ENCODE data around the gene ZBP1. TPM values are rescaled to one million over a fixed set of nuclear protein-coding genes. Genes with fewer than 3 reads are reported as not detected.

The ZBP1 gene
- total and polyA plus RNA-seq, 10 of the 15 experiments (the other 5 are each of a cell fraction or from before 2014, with no cell fraction given): 0.93 to 10.6 (median 4.8) TPM

- no peak for TF ChIP-seq ASH2L (IDR thresholded peaks at IDR 0.05; ENCODE audit: borderline replicate concordance, low read depth)
These were observed 2.0 kb upstream of the ZBP1 start (continued) for GRCh38 chr20:57622201-57622570.

GRCh38 chr20:57621421-57622200, 1.4 kb upstream of the ZBP1 start:
- no peak overlapping the region for H3K27ac ChIP-seq (ENCODE audit: control insufficient read depth, insufficient read depth)
- BruUV-seq (replicated peaks): no TSS peak
- H3K4me3 ChIP-seq: no peak overlapping the region
- no peak for TF ChIP-seq STAT3 (IDR thresholded peaks at IDR 0.05; ENCODE audit: low read depth, low read length)
- TF ChIP-seq CBFB (IDR thresholded peaks at IDR 0.05; ENCODE audit: low read depth): no peak
- TF ChIP-seq KDM1A (IDR thresholded peaks at IDR 0.05; ENCODE audit: borderline replicate concordance): no peak
- TF ChIP-seq EED (IDR thresholded peaks at IDR 0.05; ENCODE audit: low read depth): 0 out of 2 replicates have a peak, but pooled peaks have one; percentile 8
- no peak for TF ChIP-seq ATF7 (IDR thresholded peaks at IDR 0.05; ENCODE audit: low read depth)
- ChIA-PET CTCF (interaction anchor here (0.9 to 5.9 kb wide), 6 partner anchors 26 to 589 kb away, joined by 3 to 32 read pairs (median 8); no protein-coding TSS in a partner anchor), RAD21 (ENCODE audit: unreplicated experiment) (interaction anchor here (1.6 to 2.9 kb wide), 4 partner anchors 22 to 466 kb away, joined by 5 to 10 read pairs (median 8); no protein-coding TSS in a partner anchor), POLR2A (no interaction called here), SMC1A (ENCODE audit: uncharacterized antibody, unreplicated experiment) (interaction anchor here (2.8 kb wide), 1 partner anchor 16 kb away, joined by 11 read pairs; no protein-coding TSS in a partner anchor)
- ATAC-seq (no peak), DNase-seq (ENCODE audit: low read depth, low spot score) (no peak), FAIRE-seq (no peak)
- no peaks in the 10 kb centered on the region for H3K27me3 ChIP-seq (replicated peaks in 1 of 2; ENCODE audit: control insufficient read depth in 2 of 2, insufficient read depth in 2 of 2, low read length in 1 of 2)
- H4K20me1 ChIP-seq (ENCODE audit: control insufficient read depth, insufficient read depth): no peaks in the 10 kb centered on the region
- peaks cover 42% of the 10 kb centered on the region for H3K4me1 ChIP-seq (ENCODE audit: control insufficient read depth, insufficient read depth, low read length)
- H3K36me3 ChIP-seq (ENCODE audit: control insufficient read depth in 2 of 2, insufficient read depth in 2 of 2, low read length in 1 of 2): no peaks in the 10 kb centered on the region
- intact Hi-C loops (cut with micrococcal nuclease; ENCODE audit: unreplicated experiment): no loop called here
- 84% methylated on average over 16 of the region's 16 CpGs for WGBS (ENCODE audit: insufficient coverage, insufficient replicate concordance, low lambda C conversion rate, missing lambda C conversion rate)
- H3K9me3 ChIP-seq (replicated peaks; ENCODE audit: control insufficient read depth, insufficient read depth, low read length): peaks cover 2% of the 10 kb centered on the region; the same call in 1 of the 3 replicates
- H2AFZ ChIP-seq (ENCODE audit: control insufficient read depth, low read depth, low read length): no peak overlapping the region
- peak overlapping the region; percentile 71 for H3K4me2 ChIP-seq (ENCODE audit: control insufficient read depth, insufficient read depth)
- no peak overlapping the region for H3K9ac ChIP-seq (ENCODE audit: control insufficient read depth, insufficient read depth, low read length)
- no peaks in the 10 kb centered on the region for H3K79me2 ChIP-seq (ENCODE audit: control insufficient read depth, insufficient read depth, low read length)
- in situ Hi-C loops (cut with MboI): no loop called here
